Smooth muscle cell of the coronary artery (primary cell): ENCODE data around the gene EHMT1. TPM values are rescaled to one million over a fixed set of nuclear protein-coding genes. Genes with fewer than 3 reads are reported as not detected.

Experiments
- total RNA-seq: library from RNA; depleted of rRNA; stranded (reverse); fragments of >200 nt; gene quantifications from 2 replicates; pipeline ENCODE4 v1.2.3, GENCODE V29; 2014; ENCODE audit warnings: low replicate concordance

EHMT1 gene
- total RNA-seq: 40.7 and 64.4 TPM in 2 replicates

DNA sequence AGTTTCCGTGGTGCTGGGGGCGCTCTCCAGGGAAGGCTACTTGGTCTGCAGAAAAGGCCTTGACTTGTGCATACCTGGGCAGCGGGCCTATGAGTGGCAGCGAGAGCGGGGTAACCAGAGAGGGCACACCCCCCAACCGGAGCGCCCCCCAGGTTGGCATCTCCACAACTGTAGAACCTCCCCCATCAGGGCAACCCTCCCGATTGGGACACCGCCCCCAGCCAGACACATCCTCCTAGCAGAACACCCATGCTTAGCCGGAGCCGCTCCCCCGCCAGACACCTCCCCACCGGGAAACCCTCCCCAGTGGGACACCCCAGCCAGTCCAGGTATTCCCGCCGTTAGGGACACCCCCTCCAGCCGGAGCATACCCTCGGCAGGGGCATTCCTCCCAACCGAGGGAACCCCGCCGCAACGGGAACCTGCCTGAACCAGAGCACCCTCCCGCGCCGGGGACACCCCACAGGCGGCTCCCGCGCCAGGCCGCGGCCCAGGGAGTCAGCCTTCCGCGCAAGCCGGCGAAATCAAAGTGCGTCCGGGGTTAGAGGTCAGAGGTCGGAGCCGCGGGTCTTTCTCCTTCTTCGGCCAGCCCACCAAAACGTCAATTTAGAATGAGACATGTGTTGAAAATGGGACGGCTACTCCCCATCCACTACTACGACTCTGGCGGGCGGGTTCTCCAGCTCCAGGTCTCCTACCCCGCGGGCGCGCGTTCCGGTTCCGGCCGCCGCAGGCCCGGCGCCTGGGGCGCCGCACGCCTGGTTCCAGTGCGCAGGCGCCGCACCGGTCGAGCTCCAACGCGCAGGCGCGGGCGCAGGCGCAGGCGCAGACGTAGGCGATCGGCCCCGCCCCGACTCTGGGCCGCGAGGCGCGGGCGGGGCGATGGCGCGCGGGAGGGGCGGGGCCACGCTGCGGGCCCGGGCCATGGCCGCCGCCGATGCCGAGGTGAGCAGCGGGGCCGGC, at the start of gene EHMT1:
TSS of gene EHMT1 (plus strand) at position 901 of the 963 bp plus-strand sequence. CDS start at position 925, 24 bp downstream.

DNA sequence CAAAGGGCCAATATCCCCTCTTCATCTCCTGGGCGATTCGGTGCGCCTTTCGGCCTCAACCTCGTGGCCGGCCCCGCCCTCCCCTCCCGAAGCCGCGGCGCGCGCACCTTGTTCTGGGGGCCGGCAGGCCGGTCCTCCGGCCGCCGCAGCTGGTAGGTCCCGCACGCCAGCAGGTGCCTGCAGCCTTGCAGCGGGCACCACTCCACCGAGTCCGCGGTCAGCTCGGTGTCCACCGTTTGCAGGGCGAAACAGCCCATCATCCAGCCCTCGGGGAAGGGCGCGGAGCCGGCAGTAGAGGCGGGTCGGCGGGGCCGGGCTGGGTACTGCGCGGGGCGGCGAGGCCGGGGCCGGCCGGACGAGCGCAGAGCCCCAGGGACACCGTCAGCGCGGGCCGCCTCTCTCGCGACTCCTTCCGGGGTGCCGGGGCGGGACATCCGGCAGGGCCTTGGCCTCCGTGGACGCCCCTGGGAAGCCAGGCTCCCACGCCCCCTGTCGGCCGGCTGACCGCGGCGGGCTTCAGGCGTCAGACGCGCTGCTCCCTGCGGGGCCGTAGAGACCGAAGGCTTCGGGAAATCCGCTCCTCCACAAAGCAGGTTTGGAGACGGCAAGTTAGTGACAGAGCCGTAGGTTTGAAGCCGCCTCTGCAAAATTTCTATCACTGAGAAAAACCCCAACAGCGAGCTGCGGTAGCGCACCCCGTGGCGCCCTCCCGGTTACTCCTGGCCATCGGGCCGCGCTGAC, 40.1 kb upstream of the EHMT1 start, which contains the start of gene DPH7:
TSS of gene DPH7 (minus strand) at position 408 of the 741 bp plus-strand sequence. CDS start at position 260, 148 bp downstream.

DNA sequence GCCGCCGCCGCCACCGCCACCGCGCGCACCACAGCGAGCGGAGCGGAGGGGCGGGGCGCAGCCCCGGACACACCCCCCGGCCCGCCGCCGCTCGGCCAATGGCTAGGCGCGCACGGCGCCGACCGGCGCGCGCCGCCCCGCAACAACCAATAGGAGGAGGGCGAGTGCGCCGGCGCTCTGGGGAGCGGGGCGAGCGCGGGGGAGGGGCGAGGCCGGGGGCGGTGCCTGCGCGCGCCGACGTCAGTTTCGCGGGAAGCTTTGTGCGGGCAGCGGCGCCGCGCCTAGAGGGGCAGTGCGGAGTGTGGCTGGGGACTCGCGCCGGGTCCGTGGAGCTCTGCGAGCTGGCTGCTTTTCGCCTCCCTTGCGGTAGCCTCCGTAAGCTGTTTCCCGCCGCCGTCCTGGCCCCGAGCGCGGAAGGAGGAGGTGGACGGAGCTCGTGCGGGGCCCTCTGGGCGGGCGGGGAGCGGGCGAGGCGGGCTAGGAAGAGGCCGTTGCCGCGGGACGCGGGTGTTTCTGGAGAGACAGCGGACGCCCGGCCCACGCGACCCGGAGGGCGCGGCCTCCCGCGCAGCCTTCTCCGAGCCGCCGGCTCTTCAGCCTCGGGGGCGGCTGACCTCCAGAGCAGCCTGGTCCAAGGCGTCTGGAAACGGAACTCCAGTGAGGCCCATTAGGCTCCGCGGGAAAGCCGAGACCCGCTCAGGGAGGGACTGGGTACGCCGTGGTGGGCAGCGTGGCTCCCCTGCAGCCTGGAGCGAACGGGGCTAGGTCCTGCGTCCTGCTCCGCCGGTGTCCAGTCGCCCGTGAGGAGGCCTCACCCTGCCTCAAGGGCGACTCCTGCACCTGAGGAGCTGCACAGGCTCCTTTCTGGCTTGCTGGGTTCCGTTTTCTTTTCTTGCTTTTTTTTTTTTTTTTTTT, 28.1 kb upstream of the EHMT1 start, which contains the start of gene ZMYND19:
TSS of gene ZMYND19 (minus strand) at position 44 of the 915 bp plus-strand sequence. CDS start 249 bp downstream, outside the sequence.

DNA sequence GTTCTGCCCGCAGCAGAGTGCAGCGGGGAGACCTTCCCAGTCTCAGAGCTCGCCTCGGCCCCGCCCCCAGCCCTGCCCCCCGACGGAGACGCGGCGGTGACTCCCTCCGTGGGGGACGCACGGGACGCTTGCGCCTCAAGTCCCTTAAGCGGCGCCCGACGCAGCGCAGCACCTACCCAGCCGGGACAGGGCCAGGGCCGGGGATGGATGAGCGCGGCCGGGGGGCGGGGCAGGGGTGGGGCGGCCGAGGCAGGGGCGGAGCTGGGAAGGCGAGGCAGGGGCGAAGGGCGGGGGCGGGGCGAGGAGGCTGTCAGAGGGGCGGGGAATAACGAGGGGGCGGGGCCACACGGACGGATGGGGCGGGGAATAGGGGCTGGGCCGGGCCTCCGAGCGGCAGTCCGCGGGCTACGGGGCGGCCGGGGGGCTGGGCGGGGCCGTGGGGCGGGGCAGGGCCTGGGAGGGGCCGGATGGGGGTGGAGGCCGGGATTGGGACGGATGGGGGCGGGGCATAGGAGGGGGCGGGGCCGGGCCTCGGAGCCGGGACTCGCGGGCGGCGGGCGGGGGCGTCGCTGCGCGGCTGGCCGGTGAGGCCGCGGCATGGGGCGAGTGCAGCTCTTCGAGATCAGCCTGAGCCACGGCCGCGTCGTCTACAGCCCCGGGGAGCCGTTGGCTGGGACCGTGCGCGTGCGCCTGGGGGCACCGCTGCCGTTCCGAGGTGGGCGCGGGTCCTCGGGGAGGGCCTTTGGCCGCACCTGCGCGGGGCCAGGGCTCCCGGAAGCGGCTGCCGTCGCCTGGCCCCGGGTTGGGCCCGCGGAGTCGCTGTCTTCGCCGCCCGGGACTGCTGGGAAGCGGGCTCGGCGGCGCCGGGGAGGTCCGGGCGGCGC, 13.4 kb upstream of the EHMT1 start, which contains the start of gene ARRDC1:
TSS of gene ARRDC1 (plus strand) at position 566 of the 884 bp plus-strand sequence. CDS start at position 598, 32 bp downstream.

DNA sequence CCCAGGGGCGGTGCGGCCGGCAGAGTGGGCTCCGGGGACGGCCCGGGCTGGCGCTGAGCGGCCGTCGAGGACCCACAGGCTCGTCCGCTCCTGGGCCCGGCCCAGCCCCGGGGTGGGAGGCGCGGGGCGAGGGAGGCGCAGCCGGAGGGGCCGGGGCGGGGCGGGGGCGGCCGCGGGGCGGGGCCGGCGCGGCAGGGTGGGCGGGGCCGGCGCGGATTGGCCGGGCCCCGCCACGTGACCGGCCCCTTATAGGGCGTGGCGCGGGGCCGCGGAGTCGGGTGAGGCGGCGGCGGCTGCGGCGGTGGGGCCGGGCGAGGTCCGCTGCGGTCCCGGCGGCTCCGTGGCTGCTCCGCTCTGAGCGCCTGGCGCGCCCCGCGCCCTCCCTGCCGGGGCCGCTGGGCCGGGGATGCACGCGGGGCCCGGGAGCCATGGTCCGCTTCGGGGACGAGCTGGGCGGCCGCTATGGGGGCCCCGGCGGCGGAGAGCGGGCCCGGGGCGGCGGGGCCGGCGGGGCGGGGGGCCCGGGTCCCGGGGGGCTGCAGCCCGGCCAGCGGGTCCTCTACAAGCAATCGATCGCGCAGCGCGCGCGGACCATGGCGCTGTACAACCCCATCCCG, 258.8 kb downstream of the EHMT1 start, which contains the start of gene CACNA1B:
TSS of gene CACNA1B (plus strand) at position 277 of the 617 bp plus-strand sequence. CDS start at position 429, 152 bp downstream.

Other genes starting within 250 kb of the EHMT1 start
- 8.3 and 13.5 TPM in 2 replicates for gene EXD3, start 195.8 kb upstream of the EHMT1 start, total RNA-seq
- 0.38 and 0.47 TPM in 2 replicates for gene NOXA1, start 195.6 kb upstream of the EHMT1 start, total RNA-seq
- 0.15 TPM in 1 of 2 replicates, not detected in the other for gene ENTPD8, start 177.6 kb upstream of the EHMT1 start, total RNA-seq
- gene NSMF, start 159.7 kb upstream of the EHMT1 start, total RNA-seq: 9.6 and 18.9 TPM in 2 replicates
- 0.60 and 4.1 TPM in 2 replicates for gene PNPLA7, start 68.6 kb upstream of the EHMT1 start, total RNA-seq
- 19.1 and 73.5 TPM in 2 replicates for gene MRPL41, start 67.1 kb upstream of the EHMT1 start, total RNA-seq
- 14.0 and 18.9 TPM in 2 replicates for gene DPH7, start 40.1 kb upstream of the EHMT1 start, total RNA-seq
- 11.1 and 15.9 TPM in 2 replicates for gene ZMYND19, start 28.5 kb upstream of the EHMT1 start, total RNA-seq
- 14.7 and 15.6 TPM in 2 replicates for gene ARRDC1, start 13.3 kb upstream of the EHMT1 start, total RNA-seq